Left lung (tissue), 10 donors: ENCODE results near the gene ERC2. TPM values are rescaled to one million over a fixed set of nuclear protein-coding genes. Genes with fewer than 3 reads are reported as not detected.

Experiments used
- ATAC-seq: fragments of 200-7000 bp; cut with Tn5 transposase; one replicate; pipeline ENCODE4 v1.9.1; 2020; ENCODE audit warnings: moderate library complexity
- DNase-seq, 4 donors: peaks; one replicate each; pipeline ENCODE4 v3.0.0-alpha.2; 2013 to 2020
- H3K27ac ChIP-seq, 2 donors: fragments of 200-600 bp; sonication (generic) in 1 of 2; one replicate each; pipeline versions ENCODE4 v1.5.0 to v1.8.0; 2020 to 2021
- H3K27me3 ChIP-seq, 2 donors: fragments of 200-600 bp; sonication (generic) in 1 of 2; one replicate each; pipeline versions ENCODE4 v1.5.0 to v1.8.0; 2020 to 2021
- H3K36me3 ChIP-seq, 2 donors: fragments of 200-600 bp; sonication (generic) in 1 of 2; one replicate each; pipeline versions ENCODE4 v1.5.0 to v1.8.0; 2020 to 2021
- H3K4me1 ChIP-seq, 2 donors: fragments of 200-600 bp; one replicate each; pipeline ENCODE4 v1.8.0; 2021
- H3K4me3 ChIP-seq, 2 donors: fragments of 200-600 bp; sonication (generic) in 1 of 2; one replicate each; pipeline versions ENCODE4 v1.5.0 to v1.8.0; 2020 to 2021; ENCODE audit warnings: mild to moderate bottlenecking in 1 of 2
- H3K9me3 ChIP-seq, 2 donors: fragments of 200-600 bp; sonication (generic) in 1 of 2; one replicate each; pipeline versions ENCODE4 v1.5.0 to v1.8.0; 2020 to 2021
- intact Hi-C, 2 donors: fragments of 100-400 bp; cut with DNase I; formaldehyde crosslinking; loops; one replicate each; pipeline versions ENCODE4 v1.11.2 to v1.14.2; 2022
- polyA plus RNA-seq, 6 donors: library from polyadenylated mRNA; unstranded; fragments of 120-200 nt; gene quantifications; one replicate each; pipeline ENCODE4 v1.2.1, GENCODE V29; 2013; ENCODE audit not compliant: insufficient read length in 6 of 6
- total RNA-seq, 2 donors: library from RNA; stranded (reverse); fragmentation: NEBNext Ultra II Directional; extraction: Animal tissue kit (Norgen Biotek cat#: 25700); gene quantifications; one replicate each; pipeline ENCODE4 v1.2.1, GENCODE V29; 2021
- TF ChIP-seq, protein P1 (sequence below), 2 donors: fragments of 200-600 bp; sonication (generic) in 1 of 2; IDR thresholded peaks; one replicate each; pipeline versions ENCODE4 v1.5.0 to v1.8.0; 2021; ENCODE audit warnings: antibody characterized with exemption in 2 of 2
- donor health status: DM: no; HTN: yes; CAD: no.
- donor health status: DM: no; HTN: no; CAD: no.

ERC2 gene
- total and polyA plus RNA-seq, 8 donors: 1.6 to 3.3 (median 2.1) TPM

DNA sequence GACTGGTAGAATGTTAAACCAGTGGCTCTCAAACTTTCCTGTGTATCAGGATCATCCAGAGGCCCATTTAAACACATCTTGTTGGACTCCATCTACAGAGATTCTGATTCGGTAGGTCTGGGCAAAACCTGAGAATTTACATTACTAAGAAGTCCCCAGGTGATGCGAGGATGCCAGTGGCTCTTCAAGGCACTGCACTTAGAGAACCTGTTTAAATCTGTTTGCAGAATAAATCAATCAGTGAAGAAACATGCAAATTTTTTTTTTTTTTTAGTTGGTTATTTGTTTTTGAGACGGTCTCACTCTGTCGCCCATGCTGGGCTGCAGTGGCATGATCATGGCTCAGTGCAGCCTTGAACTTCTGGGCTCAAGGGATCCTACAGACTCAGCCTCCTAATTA lies 863.4 kb downstream of the ERC2 start:
- TF ChIP-seq, protein P1, sequence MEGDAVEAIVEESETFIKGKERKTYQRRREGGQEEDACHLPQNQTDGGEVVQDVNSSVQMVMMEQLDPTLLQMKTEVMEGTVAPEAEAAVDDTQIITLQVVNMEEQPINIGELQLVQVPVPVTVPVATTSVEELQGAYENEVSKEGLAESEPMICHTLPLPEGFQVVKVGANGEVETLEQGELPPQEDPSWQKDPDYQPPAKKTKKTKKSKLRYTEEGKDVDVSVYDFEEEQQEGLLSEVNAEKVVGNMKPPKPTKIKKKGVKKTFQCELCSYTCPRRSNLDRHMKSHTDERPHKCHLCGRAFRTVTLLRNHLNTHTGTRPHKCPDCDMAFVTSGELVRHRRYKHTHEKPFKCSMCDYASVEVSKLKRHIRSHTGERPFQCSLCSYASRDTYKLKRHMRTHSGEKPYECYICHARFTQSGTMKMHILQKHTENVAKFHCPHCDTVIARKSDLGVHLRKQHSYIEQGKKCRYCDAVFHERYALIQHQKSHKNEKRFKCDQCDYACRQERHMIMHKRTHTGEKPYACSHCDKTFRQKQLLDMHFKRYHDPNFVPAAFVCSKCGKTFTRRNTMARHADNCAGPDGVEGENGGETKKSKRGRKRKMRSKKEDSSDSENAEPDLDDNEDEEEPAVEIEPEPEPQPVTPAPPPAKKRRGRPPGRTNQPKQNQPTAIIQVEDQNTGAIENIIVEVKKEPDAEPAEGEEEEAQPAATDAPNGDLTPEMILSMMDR (IDR thresholded peaks at IDR 0.05): no peak
- no peak for ATAC-seq
- H3K9me3 ChIP-seq: no peaks in the 10 kb centered on the region
- H3K4me3 ChIP-seq: no peak overlapping the region
- no peak overlapping the region for H3K27ac ChIP-seq
- peaks cover 0 to 10% of the 10 kb centered on the region in 2 donors for H3K27me3 ChIP-seq
- DNase-seq: no peak
- H3K36me3 ChIP-seq: no peaks in the 10 kb centered on the region
- intact Hi-C loops: no loop called here
- no peaks in the 10 kb centered on the region for H3K4me1 ChIP-seq

DNA sequence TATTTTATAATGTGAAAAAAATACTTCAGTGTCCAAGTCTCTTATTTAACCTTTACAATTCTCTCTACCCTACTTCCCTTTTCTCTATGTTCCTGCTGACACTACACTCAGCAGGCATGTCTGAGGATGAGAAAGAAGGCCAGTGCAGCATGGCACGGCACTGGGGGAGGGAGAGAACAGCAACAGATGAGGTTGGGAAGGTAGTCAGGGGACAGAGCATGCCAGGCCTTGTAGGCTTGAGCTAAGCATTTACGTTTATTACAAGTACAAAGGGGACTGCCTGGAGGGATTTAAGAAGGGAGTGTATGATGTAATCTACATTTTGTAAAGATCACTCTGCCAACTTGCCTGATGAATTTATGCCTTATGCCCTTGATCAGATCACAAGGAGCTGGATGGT lies 863.9 kb downstream of the ERC2 start:
- no peaks in the 10 kb centered on the region for H3K9me3 ChIP-seq
- no peak overlapping the region for H3K27ac ChIP-seq
- no peak for ATAC-seq
- TF ChIP-seq, protein P1 (IDR thresholded peaks at IDR 0.05): no peak
- no peak overlapping the region for H3K4me3 ChIP-seq
- intact Hi-C loops: no loop called here
- DNase-seq: no peak
- H3K36me3 ChIP-seq: no peaks in the 10 kb centered on the region
- no peaks in the 10 kb centered on the region for H3K4me1 ChIP-seq
- H3K27me3 ChIP-seq: peaks cover 0 to 10% of the 10 kb centered on the region in 2 donors

DNA sequence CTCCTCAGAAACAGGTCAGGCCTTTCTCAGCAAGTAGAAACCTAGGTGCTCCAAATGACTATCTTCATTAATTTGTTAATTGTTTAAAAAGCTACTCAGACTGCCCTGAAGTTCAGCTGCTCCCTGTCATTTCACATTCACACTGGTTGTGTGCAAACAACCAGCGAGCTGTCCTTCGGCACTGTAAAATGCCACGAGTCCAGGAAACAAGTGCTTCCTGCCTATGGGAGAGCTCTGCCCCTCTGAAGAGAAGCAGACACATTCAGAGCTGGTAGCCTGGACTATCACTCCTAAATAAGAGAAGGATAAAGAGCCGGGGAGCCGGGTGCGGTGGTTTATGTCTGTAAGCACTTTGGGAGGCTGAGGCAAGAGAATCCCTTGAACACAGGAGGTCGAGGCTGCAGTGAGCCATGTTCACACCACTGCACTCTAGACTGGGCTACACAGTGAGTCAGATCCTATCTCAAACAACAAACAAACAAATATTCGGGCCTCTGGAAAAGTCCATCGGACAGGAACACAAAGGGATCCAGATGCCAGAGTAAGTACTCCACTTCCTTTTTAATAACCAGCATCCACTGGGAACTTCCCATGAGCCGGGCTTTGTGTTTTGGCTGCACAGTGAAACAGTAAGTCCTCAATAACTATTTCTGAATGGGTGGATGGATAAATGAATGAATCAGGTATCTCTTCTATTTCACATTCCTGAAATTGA lies 866.7 kb downstream of the ERC2 start:
- Histone ChIP-seq H3K4me1 (no peaks in the 10 kb centered on the region), H3K9me3 (no peaks in the 10 kb centered on the region), H3K27me3 (peaks cover 0 to 10% of the 10 kb centered on the region in 2 donors), H3K36me3 (no peaks in the 10 kb centered on the region), H3K27ac (no peak overlapping the region), H3K4me3 (no peak overlapping the region)
- ATAC-seq (no peak), DNase-seq (no peak)
- TF ChIP-seq, protein P1 (IDR thresholded peaks at IDR 0.05): no peak
- intact Hi-C loops: no loop called here

DNA sequence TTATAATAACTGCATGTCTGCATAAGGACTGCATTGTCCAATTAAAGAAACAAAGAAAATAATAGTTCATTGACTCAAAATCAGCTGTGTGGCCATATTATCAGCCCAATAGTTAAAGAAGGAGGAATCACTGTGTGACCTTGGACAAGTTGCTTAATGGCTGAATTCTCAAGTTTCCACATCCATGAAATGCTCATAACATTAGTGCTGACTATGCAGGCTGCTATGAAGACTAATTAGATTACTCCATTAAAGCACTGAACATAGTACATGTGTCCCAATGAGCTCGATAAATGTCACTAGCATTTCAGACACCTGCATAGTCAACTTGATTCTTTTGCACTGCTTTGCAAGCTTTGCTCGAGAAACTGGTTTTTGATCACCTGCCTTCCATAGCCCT lies 870.0 kb downstream of the ERC2 start:
- no peaks in the 10 kb centered on the region for H3K4me1 ChIP-seq
- ATAC-seq (no peak), DNase-seq (no peak)
- TF ChIP-seq, protein P1 (IDR thresholded peaks at IDR 0.05): no peak
- no peak overlapping the region for H3K4me3 ChIP-seq
- H3K27ac ChIP-seq: no peak overlapping the region
- no peaks in the 10 kb centered on the region for H3K36me3 ChIP-seq
- H3K9me3 ChIP-seq: no peaks in the 10 kb centered on the region
- intact Hi-C loops: no loop called here
- H3K27me3 ChIP-seq: peaks cover 0 to 10% of the 10 kb centered on the region in 2 donors

DNA sequence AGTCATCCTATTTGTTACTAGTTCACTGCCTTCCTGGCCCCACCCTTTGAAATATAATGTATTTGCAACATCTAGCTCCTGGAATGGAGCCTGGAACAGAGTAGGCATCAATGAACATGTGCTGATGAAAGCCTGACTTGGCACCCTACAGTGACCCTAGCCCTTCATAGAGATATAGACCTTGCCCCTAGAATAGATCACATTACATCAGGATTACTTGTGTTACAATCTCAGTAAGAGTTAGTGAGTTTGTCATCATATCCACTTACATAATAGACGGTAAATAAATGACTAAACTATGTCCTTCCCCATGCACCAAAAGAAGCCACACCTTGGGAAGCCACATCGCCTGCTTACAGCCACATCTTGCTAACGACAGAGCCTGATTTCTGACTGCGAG lies 870.6 kb downstream of the ERC2 start:
- Histone ChIP-seq H3K27me3 (peaks cover 0 to 10% of the 10 kb centered on the region in 2 donors), H3K9me3 (no peaks in the 10 kb centered on the region), H3K27ac (no peak overlapping the region), H3K36me3 (no peaks in the 10 kb centered on the region), H3K4me3 (no peak overlapping the region), H3K4me1 (no peaks in the 10 kb centered on the region)
- DNase-seq (no peak), ATAC-seq (no peak)
- intact Hi-C loops: no loop called here
- TF ChIP-seq, protein P1 (IDR thresholded peaks at IDR 0.05): no peak
